Ishikawa (cell line): ENCODE measurements around the gene CARMIL1.

Experiments used
- CEBPB ChIP-seq: IDR thresholded peaks from 2 replicates; pipeline ENCODE4 v1.6.1; 2012
- CREB1 ChIP-seq: IDR thresholded peaks from 2 replicates; pipeline ENCODE4 v1.6.1; 2012; ENCODE audit warnings: low read depth
- EGR1 ChIP-seq: IDR thresholded peaks from 2 replicates; pipeline ENCODE4 v1.6.1; 2012
- EP300 ChIP-seq: IDR thresholded peaks from 2 replicates; pipeline ENCODE4 v1.6.1; 2012; ENCODE audit warnings: borderline replicate concordance
- NFIC ChIP-seq: IDR thresholded peaks from 2 replicates; pipeline ENCODE4 v1.6.1; 2012
- RAD21 ChIP-seq: IDR thresholded peaks from 2 replicates; pipeline ENCODE4 v1.6.1; 2012; ENCODE audit warnings: low read depth
- TAF1 ChIP-seq: IDR thresholded peaks from 2 replicates; pipeline ENCODE4 v1.6.1; 2012; ENCODE audit warnings: low read depth, mild to moderate bottlenecking
- TCF12 ChIP-seq: IDR thresholded peaks from 2 replicates; pipeline ENCODE4 v1.6.1; 2012; ENCODE audit warnings: low read depth
- TEAD4 ChIP-seq: IDR thresholded peaks from 2 replicates; pipeline ENCODE4 v1.6.1; 2012
- ZBTB7A ChIP-seq: IDR thresholded peaks from 2 replicates; pipeline ENCODE4 v1.6.1; 2012; ENCODE audit warnings: low read depth
- TF ChIP-seq, protein P1 (sequence below): IDR thresholded peaks from 2 replicates; pipeline ENCODE4 v1.6.1; 2012
- TF ChIP-seq, protein P2 (sequence below): IDR thresholded peaks from 2 replicates; pipeline ENCODE4 v1.6.1; 2012; ENCODE audit warnings: low read depth, mild to moderate bottlenecking
- TF ChIP-seq, protein P3 (sequence below): IDR thresholded peaks from 2 replicates; pipeline ENCODE4 v1.6.1; 2012

DNA sequence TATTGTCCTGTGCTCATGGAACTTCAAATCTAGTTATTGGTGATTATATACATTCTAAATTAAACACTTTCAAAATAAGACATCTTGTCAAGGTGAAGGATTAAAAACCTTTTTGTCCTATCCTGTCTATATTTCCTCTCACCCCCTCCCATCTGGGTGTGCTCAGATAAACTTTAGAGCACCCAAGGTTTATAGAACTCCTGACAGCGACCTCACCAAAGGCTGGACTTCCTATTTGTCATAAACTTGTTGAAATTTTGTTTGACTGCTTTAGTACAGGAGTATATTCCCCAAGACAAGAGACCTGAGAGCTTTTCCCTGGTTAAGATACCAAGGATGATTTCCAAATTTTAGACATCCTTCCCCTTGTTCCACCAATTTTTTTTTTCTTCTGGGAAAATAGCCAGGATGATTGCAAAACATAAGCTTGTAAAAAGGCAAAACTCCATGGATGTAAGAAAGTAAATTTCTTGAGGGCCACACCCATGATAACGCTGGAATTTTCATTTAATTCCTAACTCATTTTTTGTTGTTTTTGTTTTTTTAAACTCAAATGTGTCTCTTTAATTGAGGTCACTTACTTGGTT, 33.0 kb downstream of the CARMIL1 start:
- TF ChIP-seq CEBPB (peak; percentile 65), TAF1 (no peak), NFIC (no peak), TEAD4 (no peak), ZBTB7A (no peak), EGR1 (no peak), EP300 (no peak), CREB1 (no peak), RAD21 (no peak), TCF12 (no peak)
- TF ChIP-seq, protein P1, sequence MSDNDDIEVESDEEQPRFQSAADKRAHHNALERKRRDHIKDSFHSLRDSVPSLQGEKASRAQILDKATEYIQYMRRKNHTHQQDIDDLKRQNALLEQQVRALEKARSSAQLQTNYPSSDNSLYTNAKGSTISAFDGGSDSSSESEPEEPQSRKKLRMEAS: no peak
- TF ChIP-seq, protein P2, sequence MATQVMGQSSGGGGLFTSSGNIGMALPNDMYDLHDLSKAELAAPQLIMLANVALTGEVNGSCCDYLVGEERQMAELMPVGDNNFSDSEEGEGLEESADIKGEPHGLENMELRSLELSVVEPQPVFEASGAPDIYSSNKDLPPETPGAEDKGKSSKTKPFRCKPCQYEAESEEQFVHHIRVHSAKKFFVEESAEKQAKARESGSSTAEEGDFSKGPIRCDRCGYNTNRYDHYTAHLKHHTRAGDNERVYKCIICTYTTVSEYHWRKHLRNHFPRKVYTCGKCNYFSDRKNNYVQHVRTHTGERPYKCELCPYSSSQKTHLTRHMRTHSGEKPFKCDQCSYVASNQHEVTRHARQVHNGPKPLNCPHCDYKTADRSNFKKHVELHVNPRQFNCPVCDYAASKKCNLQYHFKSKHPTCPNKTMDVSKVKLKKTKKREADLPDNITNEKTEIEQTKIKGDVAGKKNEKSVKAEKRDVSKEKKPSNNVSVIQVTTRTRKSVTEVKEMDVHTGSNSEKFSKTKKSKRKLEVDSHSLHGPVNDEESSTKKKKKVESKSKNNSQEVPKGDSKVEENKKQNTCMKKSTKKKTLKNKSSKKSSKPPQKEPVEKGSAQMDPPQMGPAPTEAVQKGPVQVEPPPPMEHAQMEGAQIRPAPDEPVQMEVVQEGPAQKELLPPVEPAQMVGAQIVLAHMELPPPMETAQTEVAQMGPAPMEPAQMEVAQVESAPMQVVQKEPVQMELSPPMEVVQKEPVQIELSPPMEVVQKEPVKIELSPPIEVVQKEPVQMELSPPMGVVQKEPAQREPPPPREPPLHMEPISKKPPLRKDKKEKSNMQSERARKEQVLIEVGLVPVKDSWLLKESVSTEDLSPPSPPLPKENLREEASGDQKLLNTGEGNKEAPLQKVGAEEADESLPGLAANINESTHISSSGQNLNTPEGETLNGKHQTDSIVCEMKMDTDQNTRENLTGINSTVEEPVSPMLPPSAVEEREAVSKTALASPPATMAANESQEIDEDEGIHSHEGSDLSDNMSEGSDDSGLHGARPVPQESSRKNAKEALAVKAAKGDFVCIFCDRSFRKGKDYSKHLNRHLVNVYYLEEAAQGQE: no peak
- TF ChIP-seq, protein P3, sequence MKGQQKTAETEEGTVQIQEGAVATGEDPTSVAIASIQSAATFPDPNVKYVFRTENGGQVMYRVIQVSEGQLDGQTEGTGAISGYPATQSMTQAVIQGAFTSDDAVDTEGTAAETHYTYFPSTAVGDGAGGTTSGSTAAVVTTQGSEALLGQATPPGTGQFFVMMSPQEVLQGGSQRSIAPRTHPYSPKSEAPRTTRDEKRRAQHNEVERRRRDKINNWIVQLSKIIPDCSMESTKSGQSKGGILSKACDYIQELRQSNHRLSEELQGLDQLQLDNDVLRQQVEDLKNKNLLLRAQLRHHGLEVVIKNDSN: no peak
